Upper lobe of left lung (tissue), 6 donors: ENCODE results near the gene GSN. TPM values are rescaled to one million over a fixed set of nuclear protein-coding genes. Genes with fewer than 3 reads are reported as not detected.

ENCODE experiments used
- ATAC-seq, 2 donors: fragments of 200-7000 bp; cut with Tn5 transposase; one replicate each; pipeline ENCODE4 v1.9.1; 2022; ENCODE audit warnings: mild to moderate bottlenecking in 2 of 2, moderate library complexity in 2 of 2; ENCODE audit not compliant: low FRiP score in 2 of 2
- DNase-seq, 2 donors: peaks; one replicate each; pipeline ENCODE4 v3.0.0-alpha.2; 2019 to 2020
- H3K27ac ChIP-seq, 4 donors: fragments of 200-600 bp; sonication (generic); one replicate each; pipeline ENCODE4 v1.5.1; 2016 to 2019
- H3K27me3 ChIP-seq, 4 donors: fragments of 200-600 bp; sonication (generic); one replicate each; pipeline ENCODE4 v1.5.1; 2017 to 2019
- H3K36me3 ChIP-seq, 4 donors: fragments of 200-600 bp; sonication (generic); one replicate each; pipeline ENCODE4 v1.5.1; 2016 to 2019
- H3K4me1 ChIP-seq, 4 donors: fragments of 200-600 bp; sonication (generic); one replicate each; pipeline ENCODE4 v1.5.1; 2018 to 2019
- H3K4me3 ChIP-seq, 4 donors: fragments of 200-600 bp; sonication (generic); one replicate each; pipeline ENCODE4 v1.5.1; 2017 to 2019; ENCODE audit warnings: mild to moderate bottlenecking in 2 of 4, moderate library complexity in 1 of 4
- H3K9me3 ChIP-seq, 4 donors: fragments of 200-600 bp; sonication (generic); one replicate each; pipeline ENCODE4 v1.5.1; 2018 to 2019
- EP300 ChIP-seq, 4 donors: sonication (generic); formaldehyde crosslinking; IDR thresholded peaks; one replicate each; pipeline ENCODE4 v1.5.1; 2017; ENCODE audit warnings: antibody characterized with exemption in 4 of 4, control low read depth in 2 of 4
- POLR2A ChIP-seq, 4 donors: fragments of 450-650 bp; IDR thresholded peaks; one replicate each; pipeline ENCODE4 v1.5.1; 2016 to 2017; ENCODE audit warnings: antibody characterized with exemption in 4 of 4, mild to moderate bottlenecking in 2 of 4
- POLR2AphosphoS5 ChIP-seq, 2 donors: sonication (generic); formaldehyde crosslinking; IDR thresholded peaks; one replicate each; pipeline ENCODE4 v1.5.1; 2017; ENCODE audit warnings: antibody characterized with exemption in 2 of 2
- WGBS, 2 donors: methylation state at CpG; one replicate each; pipeline ENCODE4 v1.1.5; 2017 to 2018; 5-methylcytosine and 5-hydroxymethylcytosine counted together
- total RNA-seq, 6 donors: library from RNA; depleted of rRNA in 4 of 6; stranded (reverse); fragments of >200 nt in 4 of 6; gene quantifications; one replicate each; pipeline versions ENCODE4 v1.1.0 to v1.2.1, GENCODE V29; 2016 to 2021
- TF ChIP-seq, protein P1 (sequence below), 6 experiments: fragments of 450-650 bp in 4 of 6; fragments of 200-600 bp in 2 of 6; sonication (generic) in 2 of 6; IDR thresholded peaks; one replicate each; pipeline ENCODE4 v1.5.1; 2016 to 2019; ENCODE audit warnings: antibody characterized with exemption in 6 of 6
- donor health status: DM: no; HTN: no; CAD: no; lungs with moderate emphysema.
- donor health status: DM: no; HTN: yes; CAD: no; lungs with severe emphysema.

Gene GSN
- total RNA-seq, 6 donors from 2014 or later = 217 to 935 (median 648) TPM

DNA sequence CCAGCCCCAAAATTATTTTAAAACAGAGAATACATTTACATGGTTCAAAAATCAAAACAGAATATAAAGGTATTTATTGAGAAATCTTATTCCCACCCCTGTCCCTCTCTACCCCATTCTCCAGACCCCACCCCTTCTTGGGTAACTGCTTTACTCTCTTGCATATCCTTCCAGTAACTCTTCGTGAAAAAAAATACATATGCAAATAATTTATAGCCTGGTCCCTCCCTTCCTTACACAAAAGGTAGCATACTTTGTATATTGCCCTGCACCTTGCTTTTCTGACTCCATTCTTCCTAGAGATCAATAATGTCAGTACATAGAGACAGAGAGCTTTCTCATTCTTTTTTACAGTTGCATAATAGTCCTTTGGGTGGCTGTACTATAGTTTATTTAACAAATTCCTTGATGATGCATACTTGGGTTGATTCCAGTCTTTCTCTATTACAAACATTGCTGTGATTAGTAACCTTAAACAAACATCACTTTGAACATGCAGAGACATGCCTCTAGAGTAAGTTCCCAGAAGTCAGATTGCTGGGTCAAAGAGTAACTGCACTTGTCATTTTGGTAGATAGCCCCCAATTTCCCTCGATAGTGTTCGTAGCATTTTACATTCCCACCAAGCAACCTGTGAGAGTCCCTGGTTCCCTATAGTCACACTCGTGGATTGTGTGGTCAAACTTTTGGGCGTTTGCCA lies 54.2 kb downstream of the GSN start:
- WGBS, 2 donors = 26 to 41% methylated on average over 5 of the region's 5 CpGs
- DNase-seq (no peak), ATAC-seq (peak in 1 of 2 donors; percentile 18)
- no peaks in the 10 kb centered on the region for H3K9me3 ChIP-seq
- peak overlapping the region; percentile 76 to 89 (median 82) for H3K27ac ChIP-seq
- H3K4me1 ChIP-seq = peaks cover 42 to 67% (median 61%) of the 10 kb centered on the region in 4 donors
- TF ChIP-seq, protein P1, sequence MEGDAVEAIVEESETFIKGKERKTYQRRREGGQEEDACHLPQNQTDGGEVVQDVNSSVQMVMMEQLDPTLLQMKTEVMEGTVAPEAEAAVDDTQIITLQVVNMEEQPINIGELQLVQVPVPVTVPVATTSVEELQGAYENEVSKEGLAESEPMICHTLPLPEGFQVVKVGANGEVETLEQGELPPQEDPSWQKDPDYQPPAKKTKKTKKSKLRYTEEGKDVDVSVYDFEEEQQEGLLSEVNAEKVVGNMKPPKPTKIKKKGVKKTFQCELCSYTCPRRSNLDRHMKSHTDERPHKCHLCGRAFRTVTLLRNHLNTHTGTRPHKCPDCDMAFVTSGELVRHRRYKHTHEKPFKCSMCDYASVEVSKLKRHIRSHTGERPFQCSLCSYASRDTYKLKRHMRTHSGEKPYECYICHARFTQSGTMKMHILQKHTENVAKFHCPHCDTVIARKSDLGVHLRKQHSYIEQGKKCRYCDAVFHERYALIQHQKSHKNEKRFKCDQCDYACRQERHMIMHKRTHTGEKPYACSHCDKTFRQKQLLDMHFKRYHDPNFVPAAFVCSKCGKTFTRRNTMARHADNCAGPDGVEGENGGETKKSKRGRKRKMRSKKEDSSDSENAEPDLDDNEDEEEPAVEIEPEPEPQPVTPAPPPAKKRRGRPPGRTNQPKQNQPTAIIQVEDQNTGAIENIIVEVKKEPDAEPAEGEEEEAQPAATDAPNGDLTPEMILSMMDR (IDR thresholded peaks at IDR 0.05) = peak in 1 of 6 experiments; percentile 8
- TF ChIP-seq POLR2A (IDR thresholded peaks at IDR 0.05) (no peak), POLR2AphosphoS5 (IDR thresholded peaks at IDR 0.05) (peak in 1 of 2 donors; percentile 90), EP300 (IDR thresholded peaks at IDR 0.05) (peak in 3 of 4 donors; percentile 69 to 96 (median 94))
- H3K36me3 ChIP-seq = peaks cover 17 to 87% (median 66%) of the 10 kb centered on the region in 4 donors
- H3K27me3 ChIP-seq = no peaks in the 10 kb centered on the region
- H3K4me3 ChIP-seq = no peak overlapping the region

DNA sequence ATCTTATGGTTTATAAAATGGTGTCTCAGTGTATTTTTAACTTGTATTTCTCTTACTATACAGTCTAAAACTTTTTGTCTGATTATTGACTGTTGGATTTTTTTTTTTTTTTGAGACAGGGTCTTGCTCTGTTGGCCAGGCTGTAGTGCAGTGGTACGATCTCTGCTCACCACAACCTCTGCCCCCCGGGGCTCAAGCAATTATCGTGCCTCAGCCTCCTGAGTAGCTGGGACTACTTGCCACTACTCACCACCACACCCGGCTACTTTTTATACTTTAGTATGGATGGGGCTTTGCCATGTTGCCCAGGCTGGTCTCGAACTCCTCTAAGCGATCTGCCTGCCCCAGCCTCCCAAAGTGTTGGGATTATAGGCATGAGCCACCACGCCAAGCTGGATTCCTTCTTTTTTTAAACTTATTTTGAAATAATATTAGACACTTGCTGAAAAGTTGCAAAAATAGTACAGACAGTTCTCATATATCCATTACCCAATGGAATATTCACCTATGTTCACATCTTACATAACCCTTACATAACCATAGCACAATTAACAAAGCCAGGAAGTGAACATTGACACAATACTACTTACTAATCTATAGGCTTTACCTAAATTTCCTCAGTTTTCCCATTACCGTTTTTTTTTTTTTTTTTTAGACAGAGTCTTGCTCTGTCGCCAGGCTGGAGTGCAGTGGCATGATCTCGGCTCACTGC lies 54.9 kb downstream of the GSN start:
- ATAC-seq = no peak
- H3K4me3 ChIP-seq = no peak overlapping the region
- peak overlapping the region; percentile 76 to 89 (median 82) for H3K27ac ChIP-seq
- H3K4me1 ChIP-seq = peaks cover 42 to 71% (median 66%) of the 10 kb centered on the region in 4 donors
- 80 to 82% methylated on average over 10 of the region's 10 CpGs for WGBS, 2 donors
- H3K36me3 ChIP-seq = peaks cover 11 to 87% (median 66%) of the 10 kb centered on the region in 4 donors
- no peaks in the 10 kb centered on the region for H3K9me3 ChIP-seq
- no peaks in the 10 kb centered on the region for H3K27me3 ChIP-seq
- TF ChIP-seq POLR2AphosphoS5 (IDR thresholded peaks at IDR 0.05) (no peak), EP300 (IDR thresholded peaks at IDR 0.05) (peak in 1 of 4 donors; percentile 59)
- DNase-seq = no peak

DNA sequence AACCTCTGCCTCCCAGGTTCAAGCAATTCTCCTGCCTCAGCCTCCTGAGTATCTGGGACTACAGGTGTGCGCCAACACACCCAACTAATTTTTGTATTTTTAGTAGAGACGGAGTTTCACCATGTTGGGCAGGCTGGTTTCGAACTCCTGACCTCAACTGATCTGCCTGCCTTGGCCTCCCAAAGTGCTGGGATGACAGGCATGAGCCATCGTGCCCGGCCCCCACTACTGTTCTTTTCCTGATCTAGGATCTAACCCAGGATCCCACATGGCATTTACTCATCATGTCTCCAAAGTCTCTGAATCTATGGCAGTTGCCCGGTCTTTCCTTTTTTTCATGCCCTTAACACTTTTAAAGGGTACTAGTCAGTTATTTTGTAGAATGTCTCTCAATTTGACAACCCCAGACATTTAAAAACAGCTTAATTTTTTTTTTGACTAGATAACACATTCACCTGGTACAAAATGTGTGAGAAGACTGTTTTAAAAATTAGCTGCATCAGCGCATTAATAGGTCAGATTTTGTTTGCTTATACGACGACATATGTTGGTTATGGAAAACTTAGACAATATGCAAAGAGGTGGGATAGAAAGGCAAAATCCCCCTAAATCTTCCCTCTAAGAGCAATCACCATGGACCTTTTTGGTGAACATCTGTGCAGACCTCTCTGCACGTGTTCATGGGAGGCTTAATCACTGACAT lies 55.6 kb downstream of the GSN start:
- peaks cover 12 to 87% (median 65%) of the 10 kb centered on the region in 4 donors for H3K36me3 ChIP-seq
- no peaks in the 10 kb centered on the region for H3K9me3 ChIP-seq
- peak overlapping the region; percentile 80 to 89 (median 86) for H3K27ac ChIP-seq
- H3K27me3 ChIP-seq = no peaks in the 10 kb centered on the region
- DNase-seq (no peak), ATAC-seq (no peak)
- H3K4me1 ChIP-seq = peaks cover 47 to 71% (median 66%) of the 10 kb centered on the region in 4 donors
- WGBS, 2 donors = 92 to 96% methylated on average over 10 of the region's 10 CpGs
- no peak for TF ChIP-seq EP300 (IDR thresholded peaks at IDR 0.05)
- TF ChIP-seq POLR2AphosphoS5 (IDR thresholded peaks at IDR 0.05) = no peak
- no peak for TF ChIP-seq POLR2A (IDR thresholded peaks at IDR 0.05)
- TF ChIP-seq, protein P1 (IDR thresholded peaks at IDR 0.05) = no peak
- no peak overlapping the region for H3K4me3 ChIP-seq

DNA sequence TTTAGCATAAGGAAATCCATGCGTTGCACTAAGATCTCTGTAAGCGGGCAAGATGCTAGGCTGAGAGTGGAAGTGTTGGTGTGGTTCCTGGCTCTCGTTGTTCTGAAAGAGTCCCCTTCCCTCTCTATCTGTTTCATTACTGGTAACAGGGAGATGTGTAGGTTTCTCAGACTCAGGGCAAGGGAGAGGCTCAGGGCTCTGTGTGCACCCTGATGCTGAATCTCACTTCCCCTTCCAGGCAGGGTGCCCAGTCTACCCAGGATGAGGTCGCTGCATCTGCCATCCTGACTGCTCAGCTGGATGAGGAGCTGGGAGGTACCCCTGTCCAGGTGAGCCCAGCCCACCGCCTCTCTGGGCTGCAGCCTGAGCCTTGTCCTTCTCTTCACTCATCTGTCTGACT lies 56.4 kb downstream of the GSN start:
- H3K27ac ChIP-seq = peak overlapping the region; percentile 80 to 89 (median 86)
- TF ChIP-seq POLR2A (IDR thresholded peaks at IDR 0.05) (no peak), EP300 (IDR thresholded peaks at IDR 0.05) (no peak), POLR2AphosphoS5 (IDR thresholded peaks at IDR 0.05) (no peak)
- TF ChIP-seq, protein P1 (IDR thresholded peaks at IDR 0.05) = no peak
- no peaks in the 10 kb centered on the region for H3K27me3 ChIP-seq
- WGBS, 2 donors = 84 to 93% methylated on average over 5 of the region's 5 CpGs
- no peak overlapping the region for H3K4me3 ChIP-seq
- ATAC-seq (no peak), DNase-seq (no peak)
- peaks cover 19 to 87% (median 66%) of the 10 kb centered on the region in 4 donors for H3K36me3 ChIP-seq
- peaks cover 53 to 75% (median 69%) of the 10 kb centered on the region in 4 donors for H3K4me1 ChIP-seq
- no peaks in the 10 kb centered on the region for H3K9me3 ChIP-seq

DNA sequence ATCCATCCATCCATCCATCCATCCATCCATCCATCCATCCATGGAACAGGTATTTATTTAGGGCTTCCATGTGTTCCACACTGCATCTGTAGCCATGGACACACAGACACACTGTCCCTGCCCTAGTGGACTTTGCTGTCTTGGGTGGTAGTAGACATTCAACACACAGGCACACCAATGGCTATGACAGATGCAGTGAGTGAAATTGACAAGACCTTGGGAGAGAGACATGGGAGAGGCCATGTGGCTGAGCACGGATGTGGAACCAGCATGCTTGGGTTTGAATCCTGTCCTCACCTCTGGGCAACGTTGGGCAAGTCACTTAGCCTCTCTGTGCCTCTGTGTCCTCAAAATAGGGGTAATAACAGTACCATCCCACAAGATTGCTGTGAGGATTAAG lies 56.8 kb downstream of the GSN start:
- Histone ChIP-seq H3K27ac (peak overlapping the region; percentile 80 to 89 (median 86)), H3K4me1 (peaks cover 53 to 78% (median 69%) of the 10 kb centered on the region in 4 donors), H3K36me3 (peaks cover 24 to 87% (median 68%) of the 10 kb centered on the region in 4 donors), H3K9me3 (no peaks in the 10 kb centered on the region), H3K27me3 (no peaks in the 10 kb centered on the region), H3K4me3 (no peak overlapping the region)
- ATAC-seq (no peak), DNase-seq (no peak)
- TF ChIP-seq EP300 (IDR thresholded peaks at IDR 0.05) = no peak
- no peak for TF ChIP-seq POLR2A (IDR thresholded peaks at IDR 0.05)
- TF ChIP-seq, protein P1 (IDR thresholded peaks at IDR 0.05) = no peak
- no peak for TF ChIP-seq POLR2AphosphoS5 (IDR thresholded peaks at IDR 0.05)
- WGBS, 2 donors = 91 to 93% methylated on average over 2 of the region's 2 CpGs
